CD4-positive, alpha-beta T cell (primary cell): ENCODE measurements around the gene UGT2B7. TPM values are rescaled to one million over a fixed set of nuclear protein-coding genes. Genes with fewer than 3 reads are reported as not detected.

Source experiments
- ATAC-seq: fragments of 200-7000 bp; cut with Tn5 transposase; one replicate; pipeline ENCODE4 v1.10.0; 2022; ENCODE audit warnings: mild to moderate bottlenecking; ENCODE audit not compliant: poor library complexity
- CTCF ChIA-PET: fragments of 350-600 bp; sonication (Branson Sonifier 250); formaldehyde crosslinking; loops from one replicate; lab custom pipeline; 2021; ENCODE audit warnings: antibody characterized with exemption, inconsistent platforms; lab: Charles Lee
- POLR2A ChIA-PET: fragments of 350-600 bp; sonication (Branson Sonifier 250); formaldehyde crosslinking; loops from one replicate; lab custom pipeline; 2021; ENCODE audit warnings: antibody characterized with exemption, inconsistent platforms; lab: Charles Lee
- DNase-seq, 14 experiments: peaks; one replicate each; pipeline ENCODE4 v3.0.0-alpha.2; 2013 to 2020; ENCODE audit warnings: mixed read lengths in 2 of 14
- H3K27ac ChIP-seq, 2 donors: one replicate each; pipeline versions ENCODE4 v1.5.1 to v1.7.0; 2013; ENCODE audit warnings: low read length in 2 of 2, low read depth in 1 of 2, mild to moderate bottlenecking in 1 of 2
- H3K27me3 ChIP-seq, 2 experiments: 1 replicate in 1 of 2; 2 replicates in 1 of 2; pipeline versions ENCODE4 v1.6.1 to v1.7.0; 2013; ENCODE audit warnings: low read length in 2 of 2, control low read depth in 1 of 2, mild to moderate bottlenecking in 1 of 2, moderate library complexity in 1 of 2; ENCODE audit not compliant: insufficient read depth in 2 of 2, control insufficient read depth in 1 of 2
- H3K36me3 ChIP-seq: one replicate; pipeline ENCODE4 v1.6.1; 2013; ENCODE audit warnings: low read length, control low read depth; ENCODE audit not compliant: insufficient read depth
- H3K4me1 ChIP-seq: one replicate; pipeline ENCODE4 v1.6.1; 2013; ENCODE audit warnings: low read length, control low read depth; ENCODE audit not compliant: insufficient read depth
- H3K4me3 ChIP-seq: one replicate; pipeline ENCODE4 v1.5.1; 2013; ENCODE audit warnings: mild to moderate bottlenecking, low read length, moderate library complexity
- H3K9me3 ChIP-seq, 2 experiments: 1 replicate in 1 of 2; 2 replicates in 1 of 2; pipeline versions ENCODE4 v1.6.1 to v1.7.0; 2013; ENCODE audit warnings: low read length in 2 of 2, mild to moderate bottlenecking in 2 of 2, control low read depth in 1 of 2, moderate library complexity in 1 of 2; ENCODE audit not compliant: control insufficient read depth in 1 of 2, insufficient read depth in 1 of 2
- H3K27ac Mint-ChIP-seq: one replicate; pipeline ENCODE4 v1.8.0; 2020; ENCODE audit warnings: mixed read lengths
- H3K27me3 Mint-ChIP-seq: one replicate; pipeline ENCODE4 v1.8.0; 2021; ENCODE audit warnings: mixed read lengths
- H3K36me3 Mint-ChIP-seq: one replicate; pipeline ENCODE4 v1.8.0; 2021; ENCODE audit warnings: low read depth, mixed read lengths
- H3K4me1 Mint-ChIP-seq: one replicate; pipeline ENCODE4 v1.8.0; 2021; ENCODE audit warnings: low read depth, mixed read lengths
- H3K4me3 Mint-ChIP-seq: one replicate; pipeline ENCODE4 v1.8.0; 2020; ENCODE audit warnings: mild to moderate bottlenecking, mixed read lengths
- H3K9me3 Mint-ChIP-seq: one replicate; pipeline ENCODE4 v1.8.0; 2020; ENCODE audit warnings: mixed read lengths
- intact Hi-C, 2 experiments: fragments of 100-400 bp; cut with DNase I in 1 of 2; cut with micrococcal nuclease in 1 of 2; formaldehyde crosslinking; loops; one replicate each; pipeline versions ENCODE4 v1.15.1 to v1.9.0; 2023 to 2025; cut with DNase I, micrococcal nuclease
- total RNA-seq, 174 experiments: library from RNA in 2 of 174; stranded (reverse) in 2 of 174; gene quantifications; one replicate each; pipeline ENCODE4 v1.2.3 and lab custom pipeline; 2021 to 2026
- TF ChIP-seq, protein P1 (sequence below): fragments of 200-600 bp; IDR thresholded peaks from one replicate; pipeline ENCODE4 v1.8.0; 2022; ENCODE audit warnings: antibody characterized with exemption, mild to moderate bottlenecking

UGT2B7 gene
- total RNA-seq, 2 experiments from 2014 or later: not detected

DNA sequence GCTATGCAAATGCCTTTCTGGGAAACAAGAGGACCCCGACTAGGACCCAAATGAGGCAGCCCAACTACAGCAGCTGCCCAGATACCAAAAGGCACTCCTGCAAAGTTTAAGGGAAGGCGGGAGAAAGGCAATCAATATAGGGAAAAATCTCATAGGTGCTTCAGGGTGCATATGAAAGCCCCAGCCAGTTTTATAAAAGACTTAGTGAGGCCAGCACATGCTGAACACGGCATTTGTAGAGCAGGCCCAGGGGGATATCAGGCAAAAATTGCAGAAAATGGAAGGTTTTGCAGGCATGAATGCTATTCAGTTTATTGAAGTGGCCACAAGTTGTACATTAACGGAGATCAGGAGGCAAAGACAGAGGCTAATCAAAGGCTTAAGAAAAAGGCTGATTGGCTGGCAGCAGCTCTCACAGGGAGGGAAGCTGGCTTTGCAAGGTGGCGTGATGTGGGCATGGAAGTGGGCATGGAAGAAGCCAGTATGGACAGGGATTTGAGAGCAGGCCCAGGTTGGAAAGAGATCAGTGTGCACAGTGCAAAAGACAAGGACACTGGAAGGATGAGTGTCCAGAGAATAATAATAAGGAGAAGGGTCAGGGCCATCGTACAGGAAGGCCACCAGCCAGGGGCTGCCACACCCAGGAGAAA, 37.7 kb upstream of the UGT2B7 start:
- H3K27me3 ChIP-seq: no peaks in the 10 kb centered on the region
- no peaks in the 10 kb centered on the region for H3K36me3 Mint-ChIP-seq
- ChIA-PET POLR2A (no interaction called here), CTCF (no interaction called here)
- ATAC-seq (no peak), DNase-seq (no peak)
- no peak overlapping the region for H3K27ac Mint-ChIP-seq
- no peaks in the 10 kb centered on the region for H3K27me3 Mint-ChIP-seq
- H3K27ac ChIP-seq: no peak overlapping the region
- no peaks in the 10 kb centered on the region for H3K4me1 Mint-ChIP-seq
- H3K4me3 Mint-ChIP-seq: no peak overlapping the region
- H3K9me3 ChIP-seq: peaks cover 0 to 9% of the 10 kb centered on the region in 2 experiments
- H3K9me3 Mint-ChIP-seq: no peaks in the 10 kb centered on the region
- no peak overlapping the region for H3K4me3 ChIP-seq
- no peaks in the 10 kb centered on the region for H3K4me1 ChIP-seq
- H3K36me3 ChIP-seq: no peaks in the 10 kb centered on the region
- intact Hi-C loops: no loop called here
- TF ChIP-seq, protein P1, sequence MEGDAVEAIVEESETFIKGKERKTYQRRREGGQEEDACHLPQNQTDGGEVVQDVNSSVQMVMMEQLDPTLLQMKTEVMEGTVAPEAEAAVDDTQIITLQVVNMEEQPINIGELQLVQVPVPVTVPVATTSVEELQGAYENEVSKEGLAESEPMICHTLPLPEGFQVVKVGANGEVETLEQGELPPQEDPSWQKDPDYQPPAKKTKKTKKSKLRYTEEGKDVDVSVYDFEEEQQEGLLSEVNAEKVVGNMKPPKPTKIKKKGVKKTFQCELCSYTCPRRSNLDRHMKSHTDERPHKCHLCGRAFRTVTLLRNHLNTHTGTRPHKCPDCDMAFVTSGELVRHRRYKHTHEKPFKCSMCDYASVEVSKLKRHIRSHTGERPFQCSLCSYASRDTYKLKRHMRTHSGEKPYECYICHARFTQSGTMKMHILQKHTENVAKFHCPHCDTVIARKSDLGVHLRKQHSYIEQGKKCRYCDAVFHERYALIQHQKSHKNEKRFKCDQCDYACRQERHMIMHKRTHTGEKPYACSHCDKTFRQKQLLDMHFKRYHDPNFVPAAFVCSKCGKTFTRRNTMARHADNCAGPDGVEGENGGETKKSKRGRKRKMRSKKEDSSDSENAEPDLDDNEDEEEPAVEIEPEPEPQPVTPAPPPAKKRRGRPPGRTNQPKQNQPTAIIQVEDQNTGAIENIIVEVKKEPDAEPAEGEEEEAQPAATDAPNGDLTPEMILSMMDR: no peak

GRCh38 chr4:69060651-69061308, 35.5 kb upstream of the UGT2B7 start:
- H3K27ac ChIP-seq: no peak overlapping the region
- H3K4me1 ChIP-seq: no peaks in the 10 kb centered on the region
- no peaks in the 10 kb centered on the region for H3K27me3 ChIP-seq
- no peaks in the 10 kb centered on the region for H3K27me3 Mint-ChIP-seq
- no peak overlapping the region for H3K4me3 ChIP-seq
- H3K9me3 ChIP-seq: peaks cover 0 to 9% of the 10 kb centered on the region in 2 experiments
- TF ChIP-seq, protein P1: no peak
- no peak overlapping the region for H3K4me3 Mint-ChIP-seq
- ATAC-seq (no peak), DNase-seq (no peak)
- no peaks in the 10 kb centered on the region for H3K9me3 Mint-ChIP-seq
- intact Hi-C loops: no loop called here
- no peaks in the 10 kb centered on the region for H3K36me3 Mint-ChIP-seq
- H3K36me3 ChIP-seq: no peaks in the 10 kb centered on the region
- no peaks in the 10 kb centered on the region for H3K4me1 Mint-ChIP-seq
- H3K27ac Mint-ChIP-seq: no peak overlapping the region
- ChIA-PET CTCF (no interaction called here), POLR2A (no interaction called here)

DNA sequence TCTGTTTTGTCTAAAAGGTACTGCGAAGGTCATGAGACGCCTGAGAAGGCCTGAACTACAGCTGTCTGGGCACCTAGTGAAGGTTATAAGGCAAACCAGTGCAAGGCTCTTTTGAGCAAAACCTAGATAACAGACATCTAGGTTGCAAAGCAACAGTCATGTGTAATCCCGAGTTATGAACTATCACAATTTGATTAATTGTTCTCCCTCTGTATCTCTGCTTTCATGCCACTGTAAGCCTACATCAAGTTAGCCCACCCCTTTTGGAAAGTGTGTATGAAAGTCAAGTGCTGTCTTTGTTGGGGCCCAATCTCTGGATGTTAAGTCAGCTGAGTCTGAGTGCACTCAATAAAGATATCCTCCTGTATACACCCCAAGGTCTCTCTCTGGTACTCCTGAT, 31.9 kb upstream of the UGT2B7 start:
- no peak for DNase-seq
- ATAC-seq: no peak
- no peak overlapping the region for H3K27ac ChIP-seq
- CTCF ChIA-PET: no interaction called here
- TF ChIP-seq, protein P1: no peak
- H3K36me3 Mint-ChIP-seq: no peaks in the 10 kb centered on the region
- H3K4me1 Mint-ChIP-seq: no peaks in the 10 kb centered on the region
- POLR2A ChIA-PET: no interaction called here
- H3K4me3 ChIP-seq: no peak overlapping the region
- H3K4me3 Mint-ChIP-seq: no peak overlapping the region
- no peaks in the 10 kb centered on the region for H3K36me3 ChIP-seq
- H3K27me3 Mint-ChIP-seq: no peaks in the 10 kb centered on the region
- peaks cover 0 to 3% of the 10 kb centered on the region in 2 experiments for H3K9me3 ChIP-seq
- H3K27ac Mint-ChIP-seq: no peak overlapping the region
- intact Hi-C loops: no loop called here
- H3K27me3 ChIP-seq: no peaks in the 10 kb centered on the region
- H3K9me3 Mint-ChIP-seq: no peaks in the 10 kb centered on the region
- H3K4me1 ChIP-seq: no peaks in the 10 kb centered on the region
